Tibial nerve (tissue), 4 donors: ENCODE data around the gene SEMA3G. TPM values are rescaled to one million over a fixed set of nuclear protein-coding genes. Genes with fewer than 3 reads are reported as not detected.

ENCODE experiments used
- DNase-seq, 2 donors: peaks; one replicate each; pipeline ENCODE4 v3.0.0-alpha.2; 2019; ENCODE audit warnings: low spot score in 2 of 2
- H3K27ac ChIP-seq, 4 donors: fragments of 200-600 bp; sonication (generic) in 3 of 4; one replicate each; pipeline ENCODE4 v1.5.1; 2017 to 2019; ENCODE audit warnings: mild to moderate bottlenecking in 1 of 4
- H3K27me3 ChIP-seq, 2 donors: fragments of 200-600 bp; sonication (generic) in 1 of 2; one replicate each; pipeline versions ENCODE4 v1.5.1 to v1.6.0; 2017 to 2019
- H3K36me3 ChIP-seq, 3 donors: fragments of 200-600 bp; sonication (generic); one replicate each; pipeline ENCODE4 v1.5.1; 2018 to 2019
- H3K4me1 ChIP-seq, 4 donors: fragments of 200-600 bp; sonication (generic) in 3 of 4; one replicate each; pipeline ENCODE4 v1.5.1; 2017 to 2019
- H3K4me3 ChIP-seq, 4 donors: fragments of 200-600 bp; sonication (generic) in 3 of 4; one replicate each; pipeline ENCODE4 v1.5.1; 2017 to 2019; ENCODE audit warnings: mild to moderate bottlenecking in 1 of 4, moderate library complexity in 1 of 4
- H3K9me3 ChIP-seq, 4 donors: fragments of 200-600 bp; sonication (generic) in 3 of 4; one replicate each; pipeline ENCODE4 v1.5.1; 2017 to 2019
- CTCF ChIP-seq, 5 experiments: fragments of 200-600 bp in 3 of 5; fragments of 450-650 bp in 2 of 5; sonication (generic) in 3 of 5; IDR thresholded peaks; one replicate each; pipeline ENCODE4 v1.5.1; 2016 to 2019; ENCODE audit warnings: antibody characterized with exemption in 5 of 5, mild to moderate bottlenecking in 3 of 5, moderate library complexity in 2 of 5
- EP300 ChIP-seq, 2 donors: sonication (generic); formaldehyde crosslinking; IDR thresholded peaks; one replicate each; pipeline ENCODE4 v1.6.1; 2017; ENCODE audit warnings: antibody characterized with exemption in 2 of 2, mild to moderate bottlenecking in 1 of 2
- POLR2A ChIP-seq, 2 donors: fragments of 450-650 bp; IDR thresholded peaks; one replicate each; pipeline ENCODE4 v1.6.1; 2017; ENCODE audit warnings: antibody characterized with exemption in 2 of 2, mild to moderate bottlenecking in 2 of 2, moderate library complexity in 2 of 2
- WGBS, 2 donors: methylation state at CpG; one replicate each; pipeline ENCODE4 v1.1.5; 2018; 5-methylcytosine and 5-hydroxymethylcytosine counted together
- total RNA-seq, 4 donors: library from RNA; depleted of rRNA; stranded (reverse); fragments of >200 nt; gene quantifications; one replicate each; pipeline ENCODE4 v1.1.0, GENCODE V29; 2016

Gene SEMA3G
- total RNA-seq, 4 donors from 2014 or later: 11.5 to 67.5 (median 32.7) TPM

- Histone ChIP-seq H3K27me3 (no peaks in the 10 kb centered on the region), H3K4me3 (no peak overlapping the region), H3K36me3 (peaks cover 0 to 86% (median 36%) of the 10 kb centered on the region in 3 donors), H3K4me1 (peaks cover 0 to 37% (median 15%) of the 10 kb centered on the region in 4 donors), H3K9me3 (no peaks in the 10 kb centered on the region), H3K27ac (no peak overlapping the region)
- TF ChIP-seq CTCF (IDR thresholded peaks at IDR 0.05) (no peak), EP300 (IDR thresholded peaks at IDR 0.05) (no peak), POLR2A (IDR thresholded peaks at IDR 0.05) (no peak)
- 95% methylated on average over 4 to 6 of the region's 6 CpGs for WGBS, 2 donors
- no peak for DNase-seq
Measured at GRCh38 chr3:52405066-52405465, 39.8 kb downstream of the SEMA3G start.

GRCh38 chr3:52404391-52404790 lies 40.5 kb downstream of the SEMA3G start:
- no peaks in the 10 kb centered on the region for H3K27me3 ChIP-seq
- WGBS, 2 donors: 90 to 91% methylated on average over 8 to 10 of the region's 10 CpGs
- H3K4me3 ChIP-seq: no peak overlapping the region
- DNase-seq: no peak
- H3K4me1 ChIP-seq: peaks cover 0 to 36% (median 14%) of the 10 kb centered on the region in 4 donors
- H3K9me3 ChIP-seq: no peaks in the 10 kb centered on the region
- TF ChIP-seq POLR2A (IDR thresholded peaks at IDR 0.05): no peak
- no peak overlapping the region for H3K27ac ChIP-seq
- H3K36me3 ChIP-seq: peaks cover 0 to 92% (median 36%) of the 10 kb centered on the region in 3 donors

- Histone ChIP-seq H3K4me3 (no peak overlapping the region), H3K27ac (no peak overlapping the region), H3K9me3 (no peaks in the 10 kb centered on the region), H3K27me3 (no peaks in the 10 kb centered on the region), H3K4me1 (peaks cover 0 to 32% (median 10%) of the 10 kb centered on the region in 4 donors), H3K36me3 (peaks cover 0 to 97% (median 36%) of the 10 kb centered on the region in 3 donors)
- no peak for DNase-seq
- no peak for TF ChIP-seq EP300 (IDR thresholded peaks at IDR 0.05)
- TF ChIP-seq POLR2A (IDR thresholded peaks at IDR 0.05): no peak
- no peak for TF ChIP-seq CTCF (IDR thresholded peaks at IDR 0.05)
- 77 to 80% methylated on average over 3 of the region's 3 CpGs for WGBS, 2 donors
Measured at GRCh38 chr3:52403955-52404354, 40.9 kb downstream of the SEMA3G start.

GRCh38 chr3:52403271-52403841 lies 41.5 kb downstream of the SEMA3G start:
- Histone ChIP-seq H3K27ac (no peak overlapping the region), H3K4me1 (peaks cover 0 to 26% (median 4%) of the 10 kb centered on the region in 4 donors), H3K9me3 (no peaks in the 10 kb centered on the region), H3K27me3 (no peaks in the 10 kb centered on the region), H3K36me3 (peaks cover 0 to 100% (median 36%) of the 10 kb centered on the region in 3 donors), H3K4me3 (no peak overlapping the region)
- 92 to 95% methylated on average over 18 to 19 of the region's 19 CpGs for WGBS, 2 donors
- no peak for DNase-seq
- TF ChIP-seq EP300 (IDR thresholded peaks at IDR 0.05) (no peak), POLR2A (IDR thresholded peaks at IDR 0.05) (no peak)

- Histone ChIP-seq H3K36me3 (peaks cover 0 to 100% (median 36%) of the 10 kb centered on the region in 3 donors), H3K4me3 (no peak overlapping the region), H3K9me3 (no peaks in the 10 kb centered on the region), H3K27ac (no peak overlapping the region), H3K4me1 (peaks cover 0 to 20% (median under 1%) of the 10 kb centered on the region in 4 donors), H3K27me3 (no peaks in the 10 kb centered on the region)
- TF ChIP-seq CTCF (IDR thresholded peaks at IDR 0.05) (no peak), EP300 (IDR thresholded peaks at IDR 0.05) (no peak), POLR2A (IDR thresholded peaks at IDR 0.05) (no peak)
- no peak for DNase-seq
- WGBS, 2 donors: 86 to 94% methylated on average over 11 of the region's 11 CpGs
Measured at GRCh38 chr3:52402706-52403270, 42.1 kb downstream of the SEMA3G start.

DNA sequence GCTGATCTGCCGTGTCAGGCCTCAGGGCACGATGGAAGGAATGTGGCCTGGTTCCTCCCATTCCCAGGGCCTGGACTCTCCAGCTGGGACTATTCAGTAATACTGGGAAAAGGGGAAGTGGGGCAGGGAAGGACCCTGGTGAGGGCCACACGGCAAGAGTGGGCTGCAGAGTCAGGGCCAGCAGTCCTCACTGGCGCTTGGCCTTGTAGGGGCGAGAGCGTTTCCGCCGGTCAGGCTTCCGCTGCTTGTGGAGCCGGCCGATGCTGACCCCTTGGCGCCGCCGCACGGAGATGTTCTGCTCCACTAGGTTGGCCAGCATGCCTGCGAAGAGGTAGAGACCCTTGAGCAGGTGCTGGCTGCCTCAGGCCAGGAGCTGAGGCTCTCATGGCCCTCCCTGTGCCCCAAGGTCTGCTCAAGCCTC lies 42.8 kb downstream of the SEMA3G start:
- DNase-seq: no peak
- WGBS, 2 donors: 84 to 85% methylated on average over 11 to 16 of the region's 16 CpGs
- H3K36me3 ChIP-seq: peaks cover 0 to 94% (median 32%) of the 10 kb centered on the region in 3 donors

More for the DNA sequence above, 42.8 kb downstream of the SEMA3G start:
- Histone ChIP-seq H3K9me3 (no peaks in the 10 kb centered on the region), H3K4me1 (peaks cover 0 to 13% (median 0%) of the 10 kb centered on the region in 4 donors), H3K27ac (no peak overlapping the region), H3K4me3 (no peak overlapping the region), H3K27me3 (no peaks in the 10 kb centered on the region)
- TF ChIP-seq POLR2A (IDR thresholded peaks at IDR 0.05) (no peak), CTCF (IDR thresholded peaks at IDR 0.05) (no peak), EP300 (IDR thresholded peaks at IDR 0.05) (no peak)
